HG02610 (cell line): Measurements from ENCODE around the gene PIWIL1.

Experiments
- ATAC-seq: cut with Tn5 transposase; IDR thresholded peaks from one replicate; pipeline ENCODE4 v1.9.1; 2021; ENCODE audit warnings: mild to moderate bottlenecking, moderate library complexity; ENCODE audit not compliant: unreplicated experiment

PIWIL1 gene

GRCh38 chr12:130337488-130338303 lies at the start of gene PIWIL1:
Gene PIWIL1 (plus strand): TSS chr12:130337887. CDS start chr12:130342592, 4,705 bp downstream.
- no peak for ATAC-seq

GRCh38 chr12:130288206-130288605 lies 49.5 kb upstream of the PIWIL1 start:
- ATAC-seq, result no peak

GRCh38 chr12:130288691-130289090 lies 49.0 kb upstream of the PIWIL1 start:
- no peak for ATAC-seq

GRCh38 chr12:130290114-130290513 lies 47.6 kb upstream of the PIWIL1 start:
- no peak for ATAC-seq

- no peak for ATAC-seq
Measured at GRCh38 chr12:130298322-130299021, 39.2 kb upstream of the PIWIL1 start.

GRCh38 chr12:130299574-130299973 lies 38.1 kb upstream of the PIWIL1 start:
- no peak for ATAC-seq

GRCh38 chr12:130300090-130300489 lies 37.6 kb upstream of the PIWIL1 start:
- ATAC-seq, result no peak

GRCh38 chr12:130300737-130301535 lies 36.8 kb upstream of the PIWIL1 start:
- ATAC-seq, result no peak

- ATAC-seq, result no peak
Measured at GRCh38 chr12:130301559-130301958, 36.1 kb upstream of the PIWIL1 start.

- ATAC-seq, result no peak
Measured at GRCh38 chr12:130303781-130304180, 33.9 kb upstream of the PIWIL1 start.

- ATAC-seq, result no peak
Measured at GRCh38 chr12:130307859-130308258, 29.8 kb upstream of the PIWIL1 start.

GRCh38 chr12:130308393-130308792 lies 29.3 kb upstream of the PIWIL1 start:
- no peak for ATAC-seq

GRCh38 chr12:130316251-130316650 lies 21.4 kb upstream of the PIWIL1 start:
- no peak for ATAC-seq

GRCh38 chr12:130320536-130320935 lies 17.2 kb upstream of the PIWIL1 start:
- no peak for ATAC-seq

GRCh38 chr12:130322263-130322662 lies 15.4 kb upstream of the PIWIL1 start:
- no peak for ATAC-seq

- no peak for ATAC-seq
Measured at GRCh38 chr12:130330685-130331084, 7.0 kb upstream of the PIWIL1 start.

- ATAC-seq, result no peak
Measured at GRCh38 chr12:130331146-130331545, 6.5 kb upstream of the PIWIL1 start.

GRCh38 chr12:130333341-130333740 lies 4.3 kb upstream of the PIWIL1 start:
- ATAC-seq, result no peak

- no peak for ATAC-seq
Measured at GRCh38 chr12:130334399-130334798, 3.3 kb upstream of the PIWIL1 start.

- ATAC-seq, result no peak
Measured at GRCh38 chr12:130334937-130335336, 2.8 kb upstream of the PIWIL1 start.
